HG02884 (cell line): ENCODE measurements around the gene NUTM1.
"Not testable (repeated sequence)": the region's sequence is repeated elsewhere in the genome, so short reads cannot be mapped to it uniquely, and the experiment has no call there.

ENCODE experiments used
- ATAC-seq: cut with Tn5 transposase; IDR thresholded peaks from one replicate; pipeline ENCODE4 v1.9.1; 2021; ENCODE audit warnings: mild to moderate bottlenecking, moderate library complexity; ENCODE audit not compliant: unreplicated experiment

Gene NUTM1

GRCh38 chr15:34362047-34362773, 19.1 kb downstream of the NUTM1 start:
- no peak for ATAC-seq

- no peak for ATAC-seq
Observed at GRCh38 chr15:34364041-34364440, 20.9 kb downstream of the NUTM1 start.

- ATAC-seq: no peak
Observed at GRCh38 chr15:34365091-34365825, 22.1 kb downstream of the NUTM1 start.

- ATAC-seq: no peak
Observed at GRCh38 chr15:34365836-34366235, 22.7 kb downstream of the NUTM1 start.

- ATAC-seq: no peak
Observed at GRCh38 chr15:34366271-34367065, 23.4 kb downstream of the NUTM1 start.

GRCh38 chr15:34367101-34368081, 24.3 kb downstream of the NUTM1 start, which contains the start of gene LPCAT4:
Gene LPCAT4, minus strand, starts transcription at chr15:34367196. Its CDS starts 96 bp downstream, at chr15:34367100.
- peak; percentile 59 for ATAC-seq

- no peak for ATAC-seq
Observed at GRCh38 chr15:34370129-34370528, 27.0 kb downstream of the NUTM1 start.

- no peak for ATAC-seq
Observed at GRCh38 chr15:34370643-34371042, 27.5 kb downstream of the NUTM1 start.

- ATAC-seq: no peak
Observed at GRCh38 chr15:34373951-34374350, 30.8 kb downstream of the NUTM1 start.

GRCh38 chr15:34374816-34375215, 31.7 kb downstream of the NUTM1 start:
- no peak for ATAC-seq

GRCh38 chr15:34375541-34375940, 32.4 kb downstream of the NUTM1 start:
- not testable (repeated sequence) for ATAC-seq

GRCh38 chr15:34376856-34377255, 33.7 kb downstream of the NUTM1 start:
- ATAC-seq: no peak

GRCh38 chr15:34380491-34380890, 37.4 kb downstream of the NUTM1 start:
- ATAC-seq: not testable (repeated sequence)

- not testable (repeated sequence) for ATAC-seq
Observed at GRCh38 chr15:34381829-34382521, 38.9 kb downstream of the NUTM1 start.

GRCh38 chr15:34389594-34390086, 46.5 kb downstream of the NUTM1 start:
- ATAC-seq: not testable (repeated sequence)

GRCh38 chr15:34392981-34393380, 49.9 kb downstream of the NUTM1 start:
- ATAC-seq: not testable (repeated sequence)

- not testable (repeated sequence) for ATAC-seq
Observed at GRCh38 chr15:34397637-34398259, 54.6 kb downstream of the NUTM1 start.

GRCh38 chr15:34403160-34403598, 60.1 kb downstream of the NUTM1 start:
- peak; percentile 71 for ATAC-seq

GRCh38 chr15:34403899-34404298, 60.8 kb downstream of the NUTM1 start:
- ATAC-seq: not testable (repeated sequence)
